GM12872 (cell line): ENCODE results near the gene TOMM7.

Experiments
- TF ChIP-seq, protein P1 (sequence below): IDR thresholded peaks from 3 replicates; pipeline ENCODE4 v1.5.1; 2011; ENCODE audit warnings: low read depth, mild to moderate bottlenecking, low read length, moderate library complexity; ENCODE audit not compliant: insufficient read depth

The TOMM7 gene

DNA sequence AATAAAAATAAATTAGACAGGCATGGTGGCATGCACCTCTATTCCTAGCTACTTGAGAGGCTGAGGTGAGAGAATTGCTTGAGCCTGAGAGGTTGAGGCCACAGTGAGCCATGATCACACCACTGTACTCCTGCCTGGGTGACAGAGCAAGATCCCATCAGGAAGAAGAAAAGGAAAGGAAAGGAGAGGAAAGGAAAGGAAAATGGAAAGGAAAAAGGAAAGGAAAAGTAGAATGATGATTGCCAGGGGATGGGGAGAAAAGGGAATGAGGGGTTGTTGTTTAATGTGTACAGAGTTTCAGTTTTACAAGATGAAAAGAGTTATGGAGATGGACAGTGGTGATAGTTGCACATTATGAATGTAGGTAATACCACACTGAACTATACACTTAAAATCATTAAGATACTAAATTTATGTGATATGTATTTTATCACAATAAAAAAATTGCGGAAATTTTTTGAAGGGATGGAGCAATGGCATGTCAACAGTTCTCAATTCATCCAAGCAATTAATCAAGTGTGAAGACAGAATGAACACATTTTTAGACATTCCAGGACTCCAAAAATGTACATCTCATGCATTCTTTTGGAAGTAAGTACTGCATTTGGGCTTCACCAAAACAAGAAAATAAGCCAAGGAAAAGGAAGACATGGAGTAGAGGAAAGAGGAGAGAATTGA lies 51.3 kb downstream of the TOMM7 start:
- TF ChIP-seq, protein P1, sequence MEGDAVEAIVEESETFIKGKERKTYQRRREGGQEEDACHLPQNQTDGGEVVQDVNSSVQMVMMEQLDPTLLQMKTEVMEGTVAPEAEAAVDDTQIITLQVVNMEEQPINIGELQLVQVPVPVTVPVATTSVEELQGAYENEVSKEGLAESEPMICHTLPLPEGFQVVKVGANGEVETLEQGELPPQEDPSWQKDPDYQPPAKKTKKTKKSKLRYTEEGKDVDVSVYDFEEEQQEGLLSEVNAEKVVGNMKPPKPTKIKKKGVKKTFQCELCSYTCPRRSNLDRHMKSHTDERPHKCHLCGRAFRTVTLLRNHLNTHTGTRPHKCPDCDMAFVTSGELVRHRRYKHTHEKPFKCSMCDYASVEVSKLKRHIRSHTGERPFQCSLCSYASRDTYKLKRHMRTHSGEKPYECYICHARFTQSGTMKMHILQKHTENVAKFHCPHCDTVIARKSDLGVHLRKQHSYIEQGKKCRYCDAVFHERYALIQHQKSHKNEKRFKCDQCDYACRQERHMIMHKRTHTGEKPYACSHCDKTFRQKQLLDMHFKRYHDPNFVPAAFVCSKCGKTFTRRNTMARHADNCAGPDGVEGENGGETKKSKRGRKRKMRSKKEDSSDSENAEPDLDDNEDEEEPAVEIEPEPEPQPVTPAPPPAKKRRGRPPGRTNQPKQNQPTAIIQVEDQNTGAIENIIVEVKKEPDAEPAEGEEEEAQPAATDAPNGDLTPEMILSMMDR = no peak

DNA sequence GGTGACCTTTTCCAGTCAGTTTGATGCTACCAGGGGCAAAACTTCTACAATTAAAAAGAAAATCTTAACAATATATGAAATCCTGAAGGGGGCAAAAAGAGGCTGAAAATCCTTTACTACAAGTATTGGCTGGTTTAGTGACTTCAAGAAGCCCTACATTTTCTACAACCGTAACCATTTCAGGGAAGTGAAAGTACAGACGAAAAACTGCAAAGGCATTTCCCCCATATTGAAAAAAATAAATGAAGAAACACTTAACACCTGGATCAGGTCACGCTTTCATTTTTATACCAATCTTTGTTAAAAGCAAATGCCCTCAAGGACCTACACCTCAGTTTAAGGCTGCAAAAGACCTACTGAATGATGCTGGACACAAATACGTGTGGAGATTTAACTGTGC lies 57.0 kb downstream of the TOMM7 start:
- TF ChIP-seq, protein P1 = no peak
